Measurements from ENCODE around the gene DPH6. TPM values are rescaled to one million over a fixed set of nuclear protein-coding genes. Genes with fewer than 3 reads are reported as not detected.

DPH6 gene
- polyA plus RNA-seq, 1 experiment: 11.8 TPM

- Histone ChIP-seq H3K27ac (ENCODE audit: low read depth, low read length) (no peak overlapping the region), H3K4me3 (ENCODE audit: low read depth, low read length) (no peak overlapping the region), H3K27me3 (ENCODE audit: control insufficient read depth, insufficient read depth, low read length) (no peaks in the 10 kb centered on the region), H3K9me3 (ENCODE audit: control insufficient read depth, insufficient read depth, low read length) (no peaks in the 10 kb centered on the region)
- CTCF ChIA-PET: no interaction called here
- no peak for TF ChIP-seq CTCF (IDR thresholded peaks at IDR 0.05; ENCODE audit: low read depth, low read length)
- POLR2A ChIA-PET: no interaction called here
- no peak for DNase-seq (ENCODE audit: low read depth, low spot score)
Observed at GRCh38 chr15:35560870-35561269, 14.9 kb upstream of the DPH6 start.

- POLR2A ChIA-PET: interaction anchor here (0.6 kb wide), 1 partner anchor 17 kb away, joined by 3 read pairs; no protein-coding TSS in a partner anchor
- DNase-seq (ENCODE audit: low read depth, low spot score): no peak
- no peak overlapping the region for H3K4me3 ChIP-seq (ENCODE audit: low read depth, low read length)
- no peaks in the 10 kb centered on the region for H3K27me3 ChIP-seq (ENCODE audit: control insufficient read depth, insufficient read depth, low read length)
- no peaks in the 10 kb centered on the region for H3K9me3 ChIP-seq (ENCODE audit: control insufficient read depth, insufficient read depth, low read length)
- CTCF ChIA-PET: no interaction called here
- no peak overlapping the region for H3K27ac ChIP-seq (ENCODE audit: low read depth, low read length)
- TF ChIP-seq CTCF (IDR thresholded peaks at IDR 0.05; ENCODE audit: low read depth, low read length): no peak
Observed at GRCh38 chr15:35560258-35560657, 14.3 kb upstream of the DPH6 start.

- H3K27me3 ChIP-seq (ENCODE audit: control insufficient read depth, insufficient read depth, low read length): no peaks in the 10 kb centered on the region
- H3K9me3 ChIP-seq (ENCODE audit: control insufficient read depth, insufficient read depth, low read length): no peaks in the 10 kb centered on the region
- ChIA-PET POLR2A (interaction anchor here (0.6 kb wide), 1 partner anchor 16 kb away, joined by 3 read pairs; no protein-coding TSS in a partner anchor), CTCF (no interaction called here)
- DNase-seq (ENCODE audit: low read depth, low spot score): no peak
- H3K4me3 ChIP-seq (ENCODE audit: low read depth, low read length): no peak overlapping the region
- no peak for TF ChIP-seq CTCF (IDR thresholded peaks at IDR 0.05; ENCODE audit: low read depth, low read length)
- no peak overlapping the region for H3K27ac ChIP-seq (ENCODE audit: low read depth, low read length)
Observed at GRCh38 chr15:35559683-35560082, 13.7 kb upstream of the DPH6 start.

GRCh38 chr15:35557544-35557943 is 11.6 kb upstream of the DPH6 start:
- ChIA-PET POLR2A (interaction anchor here (1.6 kb wide), 1 partner anchor 11 kb away, joined by 7 read pairs; the partner anchor contains the start of gene DPH6), CTCF (interaction anchor here (0.7 to 1.2 kb wide), 2 partner anchors 9 to 270 kb away, joined by 3 read pairs; no protein-coding TSS in a partner anchor)
- DNase-seq (ENCODE audit: low read depth, low spot score): peak; percentile 66
- TF ChIP-seq CTCF (IDR thresholded peaks at IDR 0.05; ENCODE audit: low read depth, low read length): no peak
- Histone ChIP-seq H3K4me3 (ENCODE audit: low read depth, low read length) (no peak overlapping the region), H3K27ac (ENCODE audit: low read depth, low read length) (peak overlapping the region; percentile 49), H3K27me3 (ENCODE audit: control insufficient read depth, insufficient read depth, low read length) (no peaks in the 10 kb centered on the region), H3K9me3 (ENCODE audit: control insufficient read depth, insufficient read depth, low read length) (no peaks in the 10 kb centered on the region)

GRCh38 chr15:35557012-35557411 is 11.0 kb upstream of the DPH6 start:
- ChIA-PET CTCF (interaction anchor here (0.7 to 1.2 kb wide), 2 partner anchors 9 to 269 kb away, joined by 3 read pairs; no protein-coding TSS in a partner anchor), POLR2A (interaction anchor here (1.6 kb wide), 1 partner anchor 11 kb away, joined by 7 read pairs; the partner anchor contains the start of gene DPH6)
- Histone ChIP-seq H3K4me3 (ENCODE audit: low read depth, low read length) (no peak overlapping the region), H3K9me3 (ENCODE audit: control insufficient read depth, insufficient read depth, low read length) (no peaks in the 10 kb centered on the region), H3K27me3 (ENCODE audit: control insufficient read depth, insufficient read depth, low read length) (no peaks in the 10 kb centered on the region), H3K27ac (ENCODE audit: low read depth, low read length) (peak overlapping the region; percentile 58)
- DNase-seq (ENCODE audit: low read depth, low spot score): no peak
- no peak for TF ChIP-seq CTCF (IDR thresholded peaks at IDR 0.05; ENCODE audit: low read depth, low read length)

Data from AG04450 (cell line).